H1 (cell line): ENCODE results near the gene TMCC3. TPM values are rescaled to one million over a fixed set of nuclear protein-coding genes. Genes with fewer than 3 reads are reported as not detected.
A peak's percentile ranks its signal among the peaks of the same experiment; 100 is the strongest.

Experiments used
- CTCF ChIA-PET: fragments of 300-600 bp; sonication (Branson Sonifier 250); formaldehyde crosslinking; loops from one replicate; lab custom pipeline; 2021; ENCODE audit not compliant: partially characterized antibody; lab: Charles Lee
- POLR2A ChIA-PET: fragments of 300-600 bp; sonication (Branson Sonifier 250); formaldehyde crosslinking; loops from one replicate; lab custom pipeline; 2021; ENCODE audit warnings: inconsistent platforms; ENCODE audit not compliant: partially characterized antibody; lab: Charles Lee
- DNase-seq, 2 experiments: peaks; one replicate each; pipeline versions ENCODE4 v3.0.0 to v3.0.0-alpha.2; 2010 to 2022; ENCODE audit warnings: low spot score in 2 of 2, low read depth in 1 of 2, mixed read lengths in 1 of 2
- FAIRE-seq: peaks from 2 replicates; lab custom pipeline; 2011; peaks lifted over from hg19 to GRCh38; lab: Jason Lieb, UNC
- H2AFZ ChIP-seq: 2 replicates; pipeline ENCODE4 v1.8.1; 2012; ENCODE audit warnings: low read length, inconsistent platforms
- H2AK5ac ChIP-seq: 2 replicates; pipeline ENCODE4 v1.6.1; 2013; ENCODE audit warnings: low read depth, low read length
- H2BK120ac ChIP-seq: replicated peaks from 2 replicates; pipeline ENCODE3; 2013; ENCODE audit warnings: low read depth, low read length, inconsistent platforms
- H2BK12ac ChIP-seq: 2 replicates; pipeline ENCODE4 v1.6.1; 2013; ENCODE audit warnings: low read depth, low read length
- H2BK15ac ChIP-seq: 2 replicates; pipeline ENCODE4 v1.6.1; 2013; ENCODE audit warnings: low read length
- H2BK20ac ChIP-seq: 2 replicates; pipeline ENCODE4 v1.6.1; 2013; ENCODE audit warnings: low read length
- H2BK5ac ChIP-seq: 2 replicates; pipeline ENCODE4 v1.6.1; 2013; ENCODE audit warnings: low read depth, low read length
- H3K14ac ChIP-seq: 2 replicates; pipeline ENCODE4 v1.6.1; 2013; ENCODE audit warnings: inconsistent platforms; ENCODE audit not compliant: insufficient read length
- H3K18ac ChIP-seq: 2 replicates; pipeline ENCODE4 v1.6.1; 2013; ENCODE audit warnings: low read length; ENCODE audit errors: extremely low read depth
- H3K23ac ChIP-seq: 2 replicates; pipeline ENCODE4 v1.6.1; 2013; ENCODE audit warnings: inconsistent platforms; ENCODE audit not compliant: insufficient read length
- H3K23me2 ChIP-seq: 2 replicates; pipeline ENCODE4 v1.6.1; 2013; ENCODE audit warnings: low read depth, low read length
- H3K27ac ChIP-seq: 2 replicates; pipeline ENCODE4 v1.6.1; 2011; ENCODE audit warnings: low read depth, low read length, inconsistent platforms
- H3K27me3 ChIP-seq, 4 experiments: replicated peaks in 1 of 4; 1 replicate in 1 of 4; 2 replicates in 3 of 4; pipeline versions ENCODE4 v1.6.1 to v1.8.1; 2011 to 2013; ENCODE audit warnings: low read length in 3 of 4, mild to moderate bottlenecking in 3 of 4, inconsistent platforms in 2 of 4, mixed read lengths in 2 of 4, moderate library complexity in 1 of 4; ENCODE audit not compliant: control insufficient read depth in 3 of 4, insufficient read depth in 3 of 4; ENCODE audit errors: extremely low read depth in 1 of 4
- H3K36me3 ChIP-seq, 4 experiments: 2 replicates each; pipeline versions ENCODE4 v1.6.1 to v1.8.1; 2011 to 2013; ENCODE audit warnings: mild to moderate bottlenecking in 4 of 4, low read length in 3 of 4, moderate library complexity in 2 of 4, control low read depth in 1 of 4, inconsistent platforms in 1 of 4; ENCODE audit not compliant: insufficient read depth in 4 of 4, control insufficient read depth in 2 of 4
- H3K4ac ChIP-seq: replicated peaks from 2 replicates; pipeline ENCODE3; 2013; ENCODE audit warnings: low read length, low read depth, mixed read lengths, inconsistent platforms; ENCODE audit not compliant: insufficient read length
- H3K4me1 ChIP-seq, 4 experiments: replicated peaks in 1 of 4; 1 replicate in 1 of 4; 2 replicates in 3 of 4; pipeline versions ENCODE4 v1.6.1 to v1.8.1; 2011 to 2013; ENCODE audit warnings: low read length in 3 of 4, inconsistent platforms in 2 of 4, mixed read lengths in 1 of 4; ENCODE audit not compliant: insufficient read depth in 4 of 4, control insufficient read depth in 3 of 4
- H3K4me2 ChIP-seq, 2 experiments: 2 replicates each; pipeline versions ENCODE4 v1.6.1 to v1.8.1; 2011 to 2013; ENCODE audit warnings: low read depth in 2 of 2, low read length in 2 of 2, control low read depth in 1 of 2, inconsistent platforms in 1 of 2, mild to moderate bottlenecking in 1 of 2; ENCODE audit not compliant: insufficient read depth in 1 of 2
- H3K4me3 ChIP-seq, 4 experiments: fragments of 200-600, 300-600 bp in 1 of 4; sonication (generic), shearing (Covaris generic), sonication (Bioruptor Twin) in 1 of 4; 2 replicates each; pipeline versions ENCODE4 v1.5.1 to v1.8.1; 2011 to 2016; ENCODE audit warnings: low read length in 4 of 4, low read depth in 3 of 4, control low read depth in 2 of 4, inconsistent platforms in 2 of 4, mild to moderate bottlenecking in 2 of 4, mixed read lengths in 1 of 4, moderate library complexity in 1 of 4; ENCODE audit not compliant: insufficient read depth in 2 of 4; ENCODE audit errors: extremely low read depth in 1 of 4
- H3K56ac ChIP-seq: replicated peaks from 2 replicates; pipeline ENCODE3; 2013; ENCODE audit warnings: low read depth, mild to moderate bottlenecking, mixed read lengths, low read length, inconsistent platforms; ENCODE audit not compliant: insufficient read length
- H3K79me1 ChIP-seq: 2 replicates; pipeline ENCODE4 v1.6.1; 2013; ENCODE audit warnings: low read depth, low read length, control low read depth
- H3K79me2 ChIP-seq, 2 experiments: 2 replicates each; pipeline versions ENCODE4 v1.6.1 to v1.8.1; 2012 to 2013; ENCODE audit warnings: low read length in 2 of 2, mild to moderate bottlenecking in 2 of 2, inconsistent platforms in 1 of 2; ENCODE audit not compliant: insufficient read depth in 2 of 2, control insufficient read depth in 1 of 2
- H3K9ac ChIP-seq, 4 experiments: replicated peaks in 1 of 4; 1 replicate in 1 of 4; 2 replicates in 3 of 4; pipeline versions ENCODE4 v1.6.1 to v1.8.1; 2011 to 2013; ENCODE audit warnings: low read depth in 3 of 4, low read length in 3 of 4, control low read depth in 2 of 4, mild to moderate bottlenecking in 2 of 4, moderate library complexity in 2 of 4, inconsistent platforms in 1 of 4; ENCODE audit errors: extremely low read depth in 1 of 4
- H3K9me3 ChIP-seq, 2 experiments: 2 replicates each; pipeline versions ENCODE4 v1.6.1 to v1.8.1; 2012 to 2013; ENCODE audit warnings: mild to moderate bottlenecking in 2 of 2, moderate library complexity in 2 of 2, control low read depth in 1 of 2, inconsistent platforms in 1 of 2, low read depth in 1 of 2, low read length in 1 of 2, mixed read lengths in 1 of 2; ENCODE audit not compliant: insufficient read depth in 2 of 2
- H4K20me1 ChIP-seq, 2 experiments: replicated peaks in 1 of 2; 2 replicates each; pipeline versions ENCODE3 to v1.8.1; 2011 to 2013; ENCODE audit warnings: inconsistent platforms in 2 of 2, low read length in 2 of 2, mild to moderate bottlenecking in 1 of 2; ENCODE audit not compliant: insufficient read depth in 2 of 2, control insufficient read depth in 1 of 2
- H4K5ac ChIP-seq: 2 replicates; pipeline ENCODE4 v1.6.1; 2013; ENCODE audit warnings: low read length, low read depth, mixed read lengths, inconsistent platforms; ENCODE audit not compliant: insufficient read length
- H4K8ac ChIP-seq: 2 replicates; pipeline ENCODE4 v1.8.0; 2013; ENCODE audit warnings: mild to moderate bottlenecking, moderate library complexity, low read length, inconsistent platforms; ENCODE audit not compliant: insufficient read depth; ENCODE audit errors: extremely low read depth
- H4K91ac ChIP-seq: replicated peaks from 2 replicates; pipeline ENCODE3; 2013; ENCODE audit warnings: low read length, mixed read lengths, inconsistent platforms; ENCODE audit not compliant: insufficient read length
- BRCA1 ChIP-seq: IDR thresholded peaks from 2 replicates; pipeline ENCODE4 v1.6.1; 2012; ENCODE audit warnings: low read depth, low read length, improper control_type of control experiment
- RXRA ChIP-seq: IDR thresholded peaks from 2 replicates; pipeline ENCODE4 v1.6.1; 2011; ENCODE audit warnings: low read depth, mild to moderate bottlenecking, low read length, moderate library complexity; ENCODE audit not compliant: insufficient read depth
- WGBS, 2 experiments: shearing (Covaris generic) in 1 of 2; methylation state at CpG; one replicate each; pipeline versions ENCODE4 v1.1.6 to v1.1.7; 2013 to 2015; ENCODE audit warnings: low lambda C conversion rate in 2 of 2, mixed read lengths in 2 of 2, inconsistent platforms in 1 of 2, low coverage in 1 of 2, missing lambda C conversion rate in 1 of 2; ENCODE audit not compliant: insufficient replicate concordance in 2 of 2, insufficient coverage in 1 of 2, insufficient read length in 1 of 2; ENCODE audit errors: extremely low coverage in 1 of 2, missing lambda C conversion rate in 1 of 2; 5-methylcytosine and 5-hydroxymethylcytosine counted together
- polyA plus RNA-seq, 7 experiments: library from polyadenylated mRNA; depleted of rRNA in 3 of 7; stranded (reverse) in 5 of 7; unstranded in 2 of 7; fragments of >200 nt in 5 of 7; fragments of 200-250 nt in 2 of 7; gene quantifications; 1 replicate in 5 of 7; 2 replicates in 1 of 7; 4 replicates in 1 of 7; pipeline versions ENCODE4 v1.2.1 to v1.2.3, GENCODE V29; 2011 to 2013; ENCODE audit warnings: missing spikeins in 2 of 7, mixed read lengths in 2 of 7
- total RNA-seq: library from RNA; stranded (reverse); fragmentation: NEBNext Ultra II Directional; extraction: Animal tissue kit (Norgen Biotek cat#: 25700); gene quantifications from 2 replicates; pipeline ENCODE4 v1.2.1, GENCODE V29; 2021

Gene TMCC3
- total and polyA plus RNA-seq, 2 of the 8 experiments (the other 6 are each of a cell fraction or from before 2014, with no cell fraction given), result 1.7 to 4.1 TPM

GRCh38 chr12:94677778-94678177 is 27.4 kb upstream of the TMCC3 start:
- no peak overlapping the region; the same call in 1 of the 2 replicates for H2AFZ ChIP-seq
- TF ChIP-seq BRCA1 (no peak), RXRA (no peak)
- H4K5ac ChIP-seq, result no peak overlapping the region
- ChIA-PET POLR2A (no interaction called here), CTCF (interaction anchor here (1.0 to 1.4 kb wide), 3 partner anchors 9 to 74 kb away, joined by 3 to 6 read pairs (median 3); no protein-coding TSS in a partner anchor)
- H4K91ac ChIP-seq, result no peak overlapping the region
- H3K79me2 ChIP-seq, result no peaks in the 10 kb centered on the region
- H3K4me1 ChIP-seq, result peaks cover 0 to 4% (median 1%) of the 10 kb centered on the region in 4 experiments; a peak in 3 of 7 replicates
- H3K9ac ChIP-seq, result no peak overlapping the region
- no peak overlapping the region for H2BK20ac ChIP-seq
- no peak overlapping the region for H2BK5ac ChIP-seq
- 100% methylated on average over 1 of the region's 1 CpG; no CpG with 5 or more reads in 1 of the 2 experiments for WGBS, 2 experiments
- H2BK15ac ChIP-seq, result no peak overlapping the region
- no peak overlapping the region for H2BK12ac ChIP-seq
- no peak for FAIRE-seq
- H3K79me1 ChIP-seq, result no peaks in the 10 kb centered on the region; the same call in 1 of the 2 replicates
- H2BK120ac ChIP-seq, result no peak overlapping the region
- no peak overlapping the region for H3K4me3 ChIP-seq
- H3K56ac ChIP-seq, result no peak overlapping the region
- H3K23me2 ChIP-seq, result no peaks in the 10 kb centered on the region
- H4K8ac ChIP-seq, result no peak overlapping the region
- no peak for DNase-seq
- H2AK5ac ChIP-seq, result no peak overlapping the region
- no peak overlapping the region for H3K27ac ChIP-seq
- H3K27me3 ChIP-seq, result no peaks in the 10 kb centered on the region
- H3K4me2 ChIP-seq, result no peak overlapping the region
- H3K14ac ChIP-seq, result no peak overlapping the region
- H3K4ac ChIP-seq, result peak overlapping the region; percentile 14
- no peaks in the 10 kb centered on the region for H3K36me3 ChIP-seq
- H3K9me3 ChIP-seq, result no peaks in the 10 kb centered on the region
- no peak overlapping the region for H3K23ac ChIP-seq
- H3K18ac ChIP-seq, result no peak overlapping the region
- H4K20me1 ChIP-seq, result no peaks in the 10 kb centered on the region
